Kidney (tissue), 14 donors: ENCODE data around the gene IREB2. TPM values are rescaled to one million over a fixed set of nuclear protein-coding genes. Genes with fewer than 3 reads are reported as not detected.

Source experiments
- DNase-seq, 5 donors: peaks; one replicate each; pipeline ENCODE4 v3.0.0-alpha.2; 2013 to 2020
- FAIRE-seq: peaks from 2 replicates; lab custom pipeline; 2012; peaks lifted over from hg19 to GRCh38; lab: Jason Lieb, UNC
- H3K27ac ChIP-seq, 2 donors: one replicate each; pipeline ENCODE4 v1.7.0; 2013; ENCODE audit warnings: low read depth in 2 of 2, low read length in 2 of 2, inconsistent platforms in 1 of 2
- H3K27me3 ChIP-seq: one replicate; pipeline ENCODE4 v1.7.1; 2013; ENCODE audit warnings: low read length, inconsistent platforms; ENCODE audit not compliant: control insufficient read depth, insufficient read depth
- H3K36me3 ChIP-seq, 3 donors: one replicate each; pipeline versions ENCODE4 v1.7.0 to v1.7.1; 2013; ENCODE audit warnings: low read length in 3 of 3, control low read depth in 1 of 3, inconsistent platforms in 1 of 3; ENCODE audit not compliant: insufficient read depth in 3 of 3, control insufficient read depth in 2 of 3
- H3K4me1 ChIP-seq, 3 donors: one replicate each; pipeline versions ENCODE4 v1.7.0 to v1.7.1; 2013; ENCODE audit warnings: low read length in 3 of 3, inconsistent platforms in 1 of 3, low read depth in 1 of 3; ENCODE audit not compliant: control insufficient read depth in 2 of 3, insufficient read depth in 2 of 3
- H3K4me3 ChIP-seq, 3 donors: one replicate each; pipeline versions ENCODE4 v1.7.0 to v1.8.1; 2013; ENCODE audit warnings: low read length in 3 of 3, control low read depth in 1 of 3, inconsistent platforms in 1 of 3
- H3K9ac ChIP-seq, 3 donors: one replicate each; pipeline versions ENCODE4 v1.7.0 to v1.7.1; 2013; ENCODE audit warnings: low read length in 3 of 3, control low read depth in 1 of 3, inconsistent platforms in 1 of 3
- H3K9me3 ChIP-seq, 3 donors: one replicate each; pipeline versions ENCODE4 v1.7.0 to v1.7.1; 2013; ENCODE audit warnings: low read length in 3 of 3, control low read depth in 1 of 3, inconsistent platforms in 1 of 3; ENCODE audit not compliant: control insufficient read depth in 2 of 3, insufficient read depth in 1 of 3
- CTCF ChIP-seq: IDR thresholded peaks from 3 replicates; pipeline ENCODE4 v1.5.1; 2012; ENCODE audit warnings: mild to moderate bottlenecking, moderate library complexity, borderline replicate concordance; ENCODE audit not compliant: insufficient read depth; ENCODE audit errors: extremely low read depth
- intact Hi-C: fragments of 100-400 bp; cut with DNase I; formaldehyde crosslinking; loops from one replicate; pipeline ENCODE4 v1.11.1; 2022
- polyA plus RNA-seq: library from polyadenylated mRNA; stranded (reverse); fragments of 350-450 nt; fragmentation: Illumina TruSeq; extraction: RNeasy Lipid Tissue Mini Kit (QIAGEN cat#74804); gene quantifications from one replicate; pipeline ENCODE4 v1.2.3, GENCODE V29; 2014; ENCODE audit warnings: low read depth, low replicate concordance; ENCODE audit not compliant: insufficient read depth
- total RNA-seq: library from RNA; stranded (reverse); fragmentation: NEBNext Ultra II Directional; extraction: Animal tissue kit (Norgen Biotek cat#: 25700); gene quantifications from one replicate; pipeline ENCODE4 v1.2.1, GENCODE V29; 2021
- donor health status: control.
- donor health status: control.
- donor health status: control.
- donor health status: control.
- donor health status: control.
- donor health status: DM: yes; HTN: yes; CAD: no.
- donor health status: Normal renal cell carcinoma (clear cell type).

The IREB2 gene
- total and polyA plus RNA-seq, 2 donors from 2014 or later, result 8.3 to 48.7 TPM

GRCh38 chr15:78452485-78452884 is 14.5 kb downstream of the IREB2 start:
- TF ChIP-seq CTCF, result no peak
- FAIRE-seq, result no peak
- intact Hi-C loops, result no loop called here
- Histone ChIP-seq H3K9ac (no peak overlapping the region), H3K4me1 (peaks cover 2 to 25% (median 15%) of the 10 kb centered on the region in 3 donors), H3K27me3 (no peaks in the 10 kb centered on the region), H3K27ac (no peak overlapping the region), H3K4me3 (no peak overlapping the region), H3K9me3 (no peaks in the 10 kb centered on the region), H3K36me3 (peaks cover 0 to 2% (median 2%) of the 10 kb centered on the region in 3 donors)
- no peak for DNase-seq

- intact Hi-C loops, result no loop called here
- FAIRE-seq, result no peak
- Histone ChIP-seq H3K9ac (no peak overlapping the region), H3K27me3 (no peaks in the 10 kb centered on the region), H3K27ac (no peak overlapping the region), H3K9me3 (no peaks in the 10 kb centered on the region), H3K4me3 (no peak overlapping the region), H3K4me1 (peaks cover 2 to 24% (median 14%) of the 10 kb centered on the region in 3 donors), H3K36me3 (peaks cover 0 to 2% (median 0%) of the 10 kb centered on the region in 3 donors)
- no peak for TF ChIP-seq CTCF
- no peak for DNase-seq
These were observed 15.4 kb downstream of the IREB2 start for GRCh38 chr15:78453447-78453846.

GRCh38 chr15:78454992-78455391 is 17.0 kb downstream of the IREB2 start:
- FAIRE-seq, result no peak
- Histone ChIP-seq H3K36me3 (peaks cover 0 to 2% (median 0%) of the 10 kb centered on the region in 3 donors), H3K27ac (no peak overlapping the region), H3K9me3 (no peaks in the 10 kb centered on the region), H3K4me1 (peaks cover 1 to 17% (median 2%) of the 10 kb centered on the region in 3 donors), H3K27me3 (no peaks in the 10 kb centered on the region), H3K4me3 (no peak overlapping the region), H3K9ac (no peak overlapping the region)
- intact Hi-C loops, result no loop called here
- TF ChIP-seq CTCF, result no peak
- no peak for DNase-seq

GRCh38 chr15:78455749-78456148 is 17.7 kb downstream of the IREB2 start:
- Histone ChIP-seq H3K9ac (no peak overlapping the region), H3K27me3 (no peaks in the 10 kb centered on the region), H3K9me3 (no peaks in the 10 kb centered on the region), H3K27ac (no peak overlapping the region), H3K36me3 (peaks cover 0 to 2% (median 0%) of the 10 kb centered on the region in 3 donors), H3K4me3 (no peak overlapping the region), H3K4me1 (peaks cover 0 to 14% (median 2%) of the 10 kb centered on the region in 3 donors)
- FAIRE-seq, result no peak
- intact Hi-C loops, result no loop called here
- peak in 1 of 5 donors; percentile 6 for DNase-seq
- no peak for TF ChIP-seq CTCF
